Measurements from ENCODE around the gene TNPO3.

Gene TNPO3

DNA sequence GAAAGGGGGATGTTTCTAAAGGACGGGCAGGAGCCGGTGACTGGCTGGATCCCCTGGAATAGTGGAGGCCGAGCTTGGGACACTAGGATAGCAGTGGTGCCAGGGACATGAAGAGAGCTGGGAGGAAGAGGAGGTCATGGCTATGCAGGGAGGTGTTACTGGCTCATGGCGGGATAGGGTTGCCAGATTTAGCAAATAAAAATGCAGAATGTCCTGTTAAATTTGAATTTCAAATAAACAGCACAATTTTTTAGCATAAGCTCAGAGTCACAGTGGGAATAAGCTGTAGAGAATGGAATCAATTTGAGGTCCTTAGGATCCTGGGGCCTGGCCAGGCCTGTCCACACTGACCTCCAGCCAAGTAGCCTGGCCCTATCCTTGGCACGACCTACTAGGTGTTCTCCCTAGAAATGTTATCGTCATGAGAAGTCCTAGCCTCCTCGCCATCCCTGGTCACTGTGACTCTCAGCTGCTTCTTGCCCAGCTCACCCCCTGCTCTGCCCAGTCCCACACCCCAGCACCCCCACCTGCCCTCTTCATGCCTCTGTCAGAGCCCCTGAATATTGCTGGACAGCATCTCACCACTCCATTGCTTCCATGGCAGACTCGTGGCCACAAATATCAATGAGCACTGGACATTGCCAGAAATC lies 136.8 kb downstream of the TNPO3 start:
- TF ChIP-seq, protein P1, sequence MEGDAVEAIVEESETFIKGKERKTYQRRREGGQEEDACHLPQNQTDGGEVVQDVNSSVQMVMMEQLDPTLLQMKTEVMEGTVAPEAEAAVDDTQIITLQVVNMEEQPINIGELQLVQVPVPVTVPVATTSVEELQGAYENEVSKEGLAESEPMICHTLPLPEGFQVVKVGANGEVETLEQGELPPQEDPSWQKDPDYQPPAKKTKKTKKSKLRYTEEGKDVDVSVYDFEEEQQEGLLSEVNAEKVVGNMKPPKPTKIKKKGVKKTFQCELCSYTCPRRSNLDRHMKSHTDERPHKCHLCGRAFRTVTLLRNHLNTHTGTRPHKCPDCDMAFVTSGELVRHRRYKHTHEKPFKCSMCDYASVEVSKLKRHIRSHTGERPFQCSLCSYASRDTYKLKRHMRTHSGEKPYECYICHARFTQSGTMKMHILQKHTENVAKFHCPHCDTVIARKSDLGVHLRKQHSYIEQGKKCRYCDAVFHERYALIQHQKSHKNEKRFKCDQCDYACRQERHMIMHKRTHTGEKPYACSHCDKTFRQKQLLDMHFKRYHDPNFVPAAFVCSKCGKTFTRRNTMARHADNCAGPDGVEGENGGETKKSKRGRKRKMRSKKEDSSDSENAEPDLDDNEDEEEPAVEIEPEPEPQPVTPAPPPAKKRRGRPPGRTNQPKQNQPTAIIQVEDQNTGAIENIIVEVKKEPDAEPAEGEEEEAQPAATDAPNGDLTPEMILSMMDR (IDR thresholded peaks at IDR 0.05; ENCODE audit: low read depth, low read length), result no peak
- no peak for DNase-seq (ENCODE audit: extremely low read depth, low read depth)

GRCh38 chr7:128917122-128917521 lies 137.8 kb downstream of the TNPO3 start:
- DNase-seq (ENCODE audit: extremely low read depth, low read depth), result no peak
- TF ChIP-seq, protein P1 (IDR thresholded peaks at IDR 0.05; ENCODE audit: low read depth, low read length), result no peak

DNA sequence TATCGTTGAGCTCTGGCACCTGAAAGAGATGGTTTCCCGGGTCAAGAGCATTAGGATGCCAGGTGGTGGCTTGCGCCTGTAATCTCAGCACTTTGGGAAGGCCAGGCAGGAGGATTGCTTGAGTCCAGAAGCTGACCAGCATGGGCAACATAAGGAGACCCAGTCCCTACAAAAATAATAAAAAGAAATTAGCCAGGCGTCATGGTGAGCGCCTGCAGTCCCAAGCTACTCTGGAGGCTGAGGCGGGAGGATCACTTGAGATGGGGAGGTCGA lies 138.3 kb downstream of the TNPO3 start:
- DNase-seq (ENCODE audit: extremely low read depth, low read depth), result no peak

DNA sequence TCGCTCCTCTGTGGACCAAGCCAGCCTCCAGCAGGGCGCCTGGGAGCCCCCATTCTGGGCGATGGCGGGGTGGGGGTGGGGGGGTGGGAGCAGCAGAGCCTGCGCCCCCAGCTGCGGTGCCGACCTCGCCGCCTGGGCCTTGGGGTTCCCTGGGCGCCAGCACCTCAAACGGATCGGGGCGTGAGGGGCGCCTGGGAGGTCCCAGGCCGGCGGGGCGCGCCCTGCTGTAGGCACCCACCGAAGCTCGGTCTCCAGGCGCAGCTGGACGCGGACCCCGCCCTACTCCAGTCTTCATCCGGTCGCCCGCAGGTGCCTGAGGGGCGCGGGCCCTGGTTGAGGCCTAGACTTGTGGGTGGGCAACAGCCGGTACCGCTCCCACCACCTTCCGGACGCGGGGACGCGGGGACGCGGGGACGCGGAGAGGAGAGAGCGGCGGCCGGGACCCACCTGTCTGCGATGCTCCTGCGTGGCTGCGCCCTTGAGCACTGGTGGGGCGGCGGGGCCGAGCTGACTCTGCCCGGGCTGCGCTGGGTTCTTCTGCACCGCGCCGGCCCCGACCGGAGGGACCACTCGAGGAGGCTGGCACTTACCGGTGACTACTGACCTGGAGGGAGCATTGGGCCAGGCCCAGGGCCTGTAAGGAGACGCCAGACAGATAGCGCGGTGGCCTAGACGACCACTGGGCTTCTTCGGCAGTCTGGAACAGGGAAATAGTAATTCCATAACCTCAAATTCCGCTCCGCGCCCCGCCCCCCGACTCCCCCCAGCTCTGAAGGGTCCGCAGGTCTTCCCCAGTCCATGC lies 138.9 kb downstream of the TNPO3 start:
- TF ChIP-seq, protein P1 (IDR thresholded peaks at IDR 0.05; ENCODE audit: low read depth, low read length), result no peak
- no peak for DNase-seq (ENCODE audit: extremely low read depth, low read depth)

More for the DNA sequence above, 138.3 kb downstream of the TNPO3 start:
- TF ChIP-seq, protein P1 (IDR thresholded peaks at IDR 0.05; ENCODE audit: low read depth, low read length), result no peak

DNA sequence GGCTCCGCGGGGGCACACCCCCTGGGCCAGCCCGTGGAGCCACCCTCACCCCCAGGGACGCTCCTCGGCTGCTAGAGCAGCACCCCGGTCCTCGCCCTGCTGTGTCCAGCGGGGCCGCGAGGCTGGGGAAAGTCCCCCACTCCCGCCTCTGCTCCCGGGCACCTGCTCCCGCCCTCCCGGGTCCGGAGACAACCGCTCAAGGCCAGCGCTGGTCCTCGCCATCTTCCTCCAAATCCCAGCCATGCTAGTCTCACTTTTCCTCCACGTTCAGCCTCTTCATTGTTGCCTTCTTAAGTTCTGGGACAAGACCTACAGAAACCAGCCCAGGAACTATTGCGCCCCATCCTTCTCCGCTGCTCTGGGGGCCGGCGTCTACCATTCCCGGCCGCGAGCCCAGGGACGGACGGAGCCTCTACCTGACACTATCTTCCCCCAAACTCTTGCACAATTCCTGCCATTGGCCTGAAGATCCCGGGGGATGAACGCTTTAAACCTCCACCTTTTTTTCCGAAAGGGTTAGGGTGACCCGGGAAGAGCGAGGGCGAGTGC lies 139.6 kb downstream of the TNPO3 start:
- TF ChIP-seq, protein P1 (IDR thresholded peaks at IDR 0.05; ENCODE audit: low read depth, low read length), result no peak
- DNase-seq (ENCODE audit: extremely low read depth, low read depth), result no peak

DNA sequence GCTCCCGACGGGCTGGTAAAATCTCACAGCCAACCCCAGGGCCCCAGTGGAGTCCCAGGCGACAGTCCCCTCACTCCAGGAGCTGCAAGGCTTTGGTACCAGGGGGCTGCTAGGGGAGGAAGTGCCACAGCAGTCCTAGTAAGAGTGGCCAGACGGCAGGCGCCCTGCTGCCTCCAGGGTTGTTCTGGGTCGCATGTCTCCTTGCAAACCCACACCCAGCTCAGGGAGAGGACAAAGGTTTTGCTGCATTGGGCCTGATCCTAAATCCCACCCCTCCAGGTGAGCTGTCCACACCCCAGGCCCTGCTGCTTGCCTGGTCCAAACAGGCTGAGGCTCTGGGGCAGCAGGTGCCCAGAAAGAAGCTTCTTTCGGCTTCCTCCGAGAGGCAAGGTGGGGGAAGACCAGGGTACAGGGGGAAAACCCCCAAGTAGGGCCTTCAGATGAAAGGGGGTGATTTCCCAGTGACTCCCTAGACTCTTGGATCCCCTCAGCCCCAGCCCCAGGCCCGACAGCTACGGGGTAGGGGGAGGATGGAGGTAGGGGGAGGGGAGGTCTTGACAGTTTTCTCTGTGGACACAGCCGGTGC lies 140.3 kb downstream of the TNPO3 start:
- DNase-seq (ENCODE audit: extremely low read depth, low read depth), result no peak
- TF ChIP-seq, protein P1 (IDR thresholded peaks at IDR 0.05; ENCODE audit: low read depth, low read length), result no peak

Measured in AG09319 (cell line).